NCI-H524 (cell line): ENCODE data around the gene APH1B.

Source experiments
- DNase-seq, 2 experiments: peaks; one replicate each; lab custom pipeline; 2025; lab: John Stamatoyannopoulos, UW

The APH1B gene

DNA sequence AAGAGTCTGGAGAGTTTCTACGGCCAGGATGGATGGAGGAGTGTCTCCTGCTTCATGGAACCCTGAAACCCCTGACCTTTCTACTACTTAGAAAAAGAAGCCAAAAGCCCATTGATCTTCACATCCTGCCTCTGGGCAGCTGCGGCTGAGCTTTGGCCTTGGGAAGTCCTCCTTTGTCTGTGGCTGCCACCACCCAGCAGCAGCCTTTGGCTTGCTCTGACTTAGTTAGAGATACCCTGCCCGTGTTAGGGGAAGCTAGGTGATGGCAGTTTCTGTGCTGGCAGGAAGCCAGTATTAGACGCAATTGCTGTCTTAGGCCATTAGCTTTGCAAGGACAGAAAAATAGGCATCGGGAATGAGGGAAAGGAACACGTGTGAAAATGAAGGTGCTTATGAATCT lies 18.8 kb downstream of the APH1B start:
- DNase-seq = no peak

DNA sequence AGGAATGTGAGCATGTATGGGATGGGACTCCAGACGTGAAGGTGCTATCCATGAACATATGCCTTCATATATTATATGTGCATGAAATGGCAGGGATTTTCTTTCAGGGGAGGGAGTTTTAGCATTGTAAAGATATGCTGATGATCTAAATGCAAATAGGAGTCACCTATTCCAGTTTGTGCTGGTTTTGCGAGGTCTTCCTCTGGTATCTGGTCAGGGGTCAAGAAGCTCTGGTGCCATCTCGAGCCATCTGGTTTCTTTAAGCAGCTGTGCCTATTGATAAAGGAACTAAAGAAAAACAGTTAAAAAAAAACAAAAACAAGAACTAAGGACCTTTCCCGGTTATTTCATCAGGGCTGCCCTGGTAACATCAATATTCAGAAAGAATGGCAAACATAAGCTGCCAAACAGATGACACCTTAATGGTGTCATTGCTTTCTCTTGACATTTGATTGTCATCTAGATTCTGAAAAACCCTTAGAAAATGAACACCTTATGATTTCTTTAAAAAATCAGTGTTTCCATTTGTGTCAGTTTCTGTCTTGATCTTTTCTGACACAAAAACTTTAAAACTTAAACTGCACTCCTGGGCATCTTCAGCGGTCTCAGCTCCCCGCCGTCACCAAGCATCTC lies 22.7 kb downstream of the APH1B start:
- DNase-seq = no peak

DNA sequence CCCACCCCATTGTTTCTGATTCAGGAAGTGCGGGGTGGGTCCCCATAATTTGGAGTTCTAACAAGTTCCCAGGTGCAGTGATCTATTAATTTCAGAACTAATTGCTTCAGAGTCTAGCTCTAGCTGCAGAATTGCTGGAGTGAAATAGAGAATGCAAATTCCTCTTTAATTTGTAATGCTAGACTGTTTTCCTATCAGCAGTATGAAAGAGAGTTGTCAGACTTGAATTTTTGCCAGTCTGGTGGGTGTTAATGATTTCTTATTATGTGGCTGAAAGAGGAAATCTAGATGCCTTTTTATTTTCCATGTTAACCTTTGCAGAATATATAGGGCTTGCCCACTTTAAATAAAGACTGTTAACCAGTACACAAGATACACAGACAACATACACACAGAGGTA lies 23.7 kb downstream of the APH1B start:
- no peak for DNase-seq

DNA sequence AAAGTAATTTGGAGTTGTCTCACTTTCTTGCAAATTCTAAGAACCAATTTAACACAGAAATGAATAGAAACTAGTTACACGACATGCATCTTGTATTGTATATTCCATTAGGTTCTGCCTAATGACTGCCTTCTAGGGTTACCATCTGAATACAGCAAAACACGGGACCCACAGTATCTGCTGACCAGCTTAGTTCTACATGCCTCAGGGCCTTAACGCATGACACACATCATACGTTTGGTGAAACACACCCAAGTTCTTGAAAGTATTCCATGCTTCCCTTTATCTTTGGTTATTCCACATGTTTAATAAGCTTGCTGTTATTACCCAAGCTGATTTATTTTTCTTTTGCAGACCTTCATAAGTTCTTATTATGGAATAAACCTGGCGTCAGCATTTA lies 27.9 kb downstream of the APH1B start:
- DNase-seq = no peak

DNA sequence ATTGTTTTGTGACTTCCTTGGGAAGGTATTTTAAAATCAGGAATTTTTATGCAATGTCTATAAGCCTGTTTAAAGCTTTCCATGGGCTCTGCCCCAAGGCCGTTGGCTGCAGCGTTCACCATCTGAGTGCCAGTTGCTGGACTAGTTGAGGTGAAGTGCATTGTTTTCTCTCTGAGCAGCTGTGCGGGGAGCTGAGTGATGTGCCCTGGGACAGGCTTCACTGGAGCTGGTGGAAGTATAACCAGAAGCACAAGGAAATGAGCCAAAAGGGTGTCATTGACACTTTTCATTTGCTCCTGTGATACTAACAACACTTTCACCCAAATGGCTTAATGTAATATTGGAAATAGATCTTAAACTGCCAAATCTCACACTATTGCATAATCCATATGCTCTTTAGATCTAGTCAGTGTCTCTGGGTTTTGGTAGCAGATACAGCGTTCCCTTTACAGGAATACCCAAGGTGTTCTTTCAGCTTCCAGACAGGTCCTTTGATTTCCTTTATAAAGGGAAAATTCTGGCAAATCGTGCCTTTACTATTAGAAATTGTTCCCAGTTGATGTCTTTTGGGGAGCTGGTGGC lies 29.2 kb downstream of the APH1B start:
- peak in 1 of 2 experiments; percentile 46 for DNase-seq

DNA sequence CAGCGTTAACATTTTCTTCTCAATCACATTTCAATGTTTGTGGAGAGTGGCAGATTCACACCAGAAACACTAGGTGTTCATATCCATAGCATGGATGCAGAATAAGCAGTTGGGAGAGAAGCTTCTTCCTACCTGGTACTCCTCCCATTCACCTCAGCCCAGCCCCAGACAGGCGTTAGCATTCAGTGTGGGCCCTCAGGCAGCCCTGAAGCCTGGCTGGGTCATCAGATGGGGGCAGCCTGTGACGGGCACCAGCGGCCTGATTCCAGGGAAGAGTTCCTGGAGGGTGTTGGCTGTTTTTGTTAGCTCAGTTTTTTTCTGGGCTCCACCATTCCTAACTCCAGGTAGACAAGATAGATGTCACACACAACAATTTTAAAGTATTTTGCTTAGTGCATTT lies 31.1 kb downstream of the APH1B start:
- DNase-seq = no peak

DNA sequence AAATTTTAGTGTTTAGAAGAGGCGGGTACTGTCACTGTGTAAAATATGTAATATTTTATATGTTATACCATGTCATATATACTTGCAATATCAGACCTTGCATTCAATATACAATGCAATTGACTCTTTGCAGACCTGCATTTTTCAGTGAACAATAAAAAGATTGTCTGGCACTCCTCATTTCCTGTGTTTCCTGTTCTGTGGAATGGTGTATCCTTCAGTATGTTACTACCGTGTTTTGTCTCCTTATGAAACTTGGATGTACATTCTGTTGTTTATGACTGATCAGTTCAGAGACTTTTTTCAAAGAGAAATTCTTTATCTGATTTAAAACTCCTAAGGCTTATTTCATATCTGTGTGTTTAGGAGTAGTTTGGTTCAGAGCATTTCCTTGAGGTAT lies 31.5 kb downstream of the APH1B start:
- DNase-seq = no peak

DNA sequence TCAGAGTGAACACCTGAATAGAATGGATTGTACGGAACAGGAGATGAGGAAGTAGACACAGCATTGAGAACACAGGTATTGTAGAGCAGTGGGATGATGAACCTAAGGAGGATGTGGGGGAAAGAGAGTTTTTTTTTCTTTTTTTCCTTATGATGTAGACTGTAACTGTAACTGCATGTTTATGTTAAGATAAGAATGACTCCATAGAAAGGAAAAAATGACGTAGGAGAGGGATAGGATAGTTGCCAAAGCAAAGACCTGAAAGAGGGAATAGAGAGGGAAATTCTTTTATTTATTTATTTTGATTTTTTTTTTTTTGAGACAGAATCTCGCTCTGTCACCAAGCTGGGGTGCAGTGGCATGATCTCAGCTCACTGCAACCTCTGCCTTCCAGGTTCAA lies 33.2 kb downstream of the APH1B start:
- DNase-seq = no peak

DNA sequence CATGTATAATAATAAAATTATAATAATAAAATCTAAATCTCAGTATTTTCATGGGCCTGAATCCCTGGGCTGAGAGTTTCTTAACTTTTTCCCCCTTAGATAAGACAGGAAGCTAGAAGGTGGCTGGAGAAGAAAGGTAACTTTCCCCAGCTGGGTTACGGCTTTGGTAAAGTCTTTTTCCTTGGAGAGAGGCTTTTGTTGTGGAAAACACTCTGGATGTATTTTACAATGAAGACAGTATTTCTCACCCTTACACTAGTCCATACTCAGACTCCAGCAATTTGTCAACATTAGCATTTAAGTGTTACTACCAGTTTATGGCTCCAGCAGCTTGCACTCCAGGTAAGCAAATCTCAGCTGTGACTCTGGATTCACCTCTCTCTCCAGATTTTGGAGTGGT lies 34.9 kb downstream of the APH1B start:
- no peak for DNase-seq

DNA sequence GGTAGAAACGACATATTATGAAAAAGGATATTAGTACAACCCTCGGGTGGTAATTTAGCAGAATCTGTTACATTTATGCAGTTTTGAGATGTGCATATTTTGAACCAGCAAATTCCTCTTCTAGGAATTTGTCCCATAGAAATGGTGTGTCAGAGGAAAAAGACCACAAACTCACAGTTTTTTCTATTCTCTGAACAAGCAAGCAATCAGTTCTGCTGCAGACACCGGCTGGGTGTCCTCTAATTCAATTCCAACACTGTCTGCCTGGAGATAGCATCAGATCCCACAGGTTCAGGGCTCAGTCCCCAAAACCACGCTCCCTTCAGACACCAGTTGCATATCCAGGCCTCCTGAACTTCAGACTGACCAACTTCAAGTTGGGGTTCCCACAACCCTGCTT lies 36.4 kb downstream of the APH1B start:
- DNase-seq = no peak

DNA sequence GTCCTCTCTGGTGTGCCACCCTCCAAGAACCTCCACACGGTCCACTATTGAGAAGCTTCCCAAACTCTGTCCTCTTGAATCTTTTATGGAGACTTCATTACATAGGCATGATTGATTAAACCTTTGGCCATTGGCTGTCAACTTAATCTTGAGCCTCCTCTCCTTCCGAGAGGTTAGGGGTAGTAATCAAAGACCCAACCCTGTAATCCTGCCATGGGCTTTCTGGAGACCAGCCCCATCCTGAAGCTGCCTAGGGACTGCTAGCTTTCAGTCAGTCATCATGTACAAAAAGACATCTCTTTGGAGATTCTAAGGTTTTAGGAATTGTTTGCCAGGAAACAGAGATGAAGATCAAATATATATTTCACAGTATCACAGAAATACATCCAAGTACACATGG lies 37.0 kb downstream of the APH1B start:
- DNase-seq = no peak

DNA sequence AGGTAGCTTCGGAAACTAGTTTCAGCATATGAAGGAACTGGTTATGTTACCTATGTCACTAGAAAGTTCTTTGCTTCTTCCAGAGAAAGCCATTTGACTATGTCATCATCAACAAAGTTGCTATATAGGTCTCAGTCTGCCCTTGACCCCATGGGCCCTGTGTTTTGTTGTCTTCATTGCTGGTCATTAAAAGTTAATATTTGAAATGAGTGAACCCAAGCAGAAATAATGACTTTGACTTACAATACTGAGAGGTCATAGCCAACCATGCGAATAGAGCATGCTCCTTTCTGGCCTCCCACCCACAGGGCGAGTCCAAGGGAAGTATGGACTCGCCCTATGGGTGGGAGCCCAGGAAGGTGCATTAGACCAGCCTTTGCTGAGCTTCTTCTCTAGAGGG lies 40.9 kb downstream of the APH1B start:
- DNase-seq = no peak

DNA sequence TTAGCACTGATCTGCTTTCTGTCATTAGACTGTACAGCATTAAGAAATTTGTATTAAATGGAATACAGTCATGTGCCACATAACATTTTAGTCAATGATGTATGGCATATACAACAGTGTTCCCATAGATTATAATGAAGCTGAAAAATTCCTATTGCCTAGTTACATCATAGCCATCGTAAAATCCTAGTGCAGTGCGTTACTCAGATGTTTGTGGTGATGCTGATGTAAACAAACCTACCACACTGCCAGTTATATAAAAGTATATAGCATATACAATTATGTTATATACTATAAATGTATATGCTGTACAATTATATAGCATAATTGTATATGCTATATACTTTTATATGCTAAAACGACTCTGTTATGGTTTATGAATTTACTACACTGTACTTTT lies 41.7 kb downstream of the APH1B start:
- DNase-seq = no peak

DNA sequence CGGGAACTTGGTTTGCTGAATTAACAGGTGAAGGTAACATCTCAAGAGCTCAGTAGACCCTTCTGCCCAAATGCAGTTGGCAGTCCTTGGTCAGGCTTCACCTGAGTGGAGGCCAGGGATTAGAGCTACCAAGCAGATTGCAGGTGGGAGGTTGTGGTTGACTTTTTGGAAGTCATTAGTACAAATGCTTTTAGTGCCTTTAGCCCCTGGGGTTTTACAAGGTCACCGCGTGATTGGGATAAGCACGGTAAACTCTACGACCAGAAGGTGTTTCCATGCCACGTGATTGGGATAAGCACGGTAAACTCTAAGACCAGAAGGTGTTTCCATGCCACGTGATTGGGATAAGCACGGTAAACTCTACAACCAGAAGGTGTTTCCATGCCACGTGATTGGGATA lies 43.0 kb downstream of the APH1B start:
- peak; percentile 49 to 73 for DNase-seq

DNA sequence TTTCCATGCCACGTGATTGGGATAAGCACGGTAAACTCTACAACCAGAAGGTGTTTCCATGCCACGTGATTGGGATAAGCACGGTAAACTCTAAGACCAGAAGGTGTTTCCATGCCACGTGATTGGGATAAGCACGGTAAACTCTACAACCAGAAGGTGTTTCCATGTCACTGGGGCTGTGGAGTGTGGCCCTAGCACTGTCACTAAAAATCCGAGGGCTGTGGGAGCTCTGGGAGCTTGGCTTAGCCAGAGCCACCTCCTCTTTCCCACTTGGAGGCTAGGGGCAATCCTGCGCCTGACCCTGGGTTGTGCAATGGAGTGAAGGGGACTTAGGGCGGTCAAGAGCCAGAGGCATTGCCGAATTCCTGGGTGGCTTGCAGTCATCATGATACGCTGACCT lies 43.6 kb downstream of the APH1B start:
- DNase-seq = peak; percentile 29 to 49

DNA sequence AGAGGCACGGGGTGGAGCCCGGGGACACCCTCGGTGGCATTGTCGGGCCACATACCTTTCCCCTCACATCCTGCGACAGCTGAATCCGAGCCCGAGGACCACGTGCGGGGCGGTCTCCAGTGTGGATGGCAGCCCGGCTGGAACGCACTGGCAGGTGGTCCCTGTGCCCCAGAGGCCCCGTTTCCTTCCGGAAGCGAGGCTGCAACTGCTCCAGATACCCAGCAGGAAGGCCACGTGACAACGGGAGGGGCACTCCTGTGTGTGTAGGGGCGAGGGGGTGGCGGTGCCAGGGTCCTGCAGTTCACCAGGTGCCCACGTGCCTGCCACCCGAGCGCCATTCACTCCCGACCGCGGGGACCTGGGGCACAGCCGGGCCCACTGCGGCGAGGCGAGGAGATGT lies 44.1 kb downstream of the APH1B start:
- DNase-seq = no peak

DNA sequence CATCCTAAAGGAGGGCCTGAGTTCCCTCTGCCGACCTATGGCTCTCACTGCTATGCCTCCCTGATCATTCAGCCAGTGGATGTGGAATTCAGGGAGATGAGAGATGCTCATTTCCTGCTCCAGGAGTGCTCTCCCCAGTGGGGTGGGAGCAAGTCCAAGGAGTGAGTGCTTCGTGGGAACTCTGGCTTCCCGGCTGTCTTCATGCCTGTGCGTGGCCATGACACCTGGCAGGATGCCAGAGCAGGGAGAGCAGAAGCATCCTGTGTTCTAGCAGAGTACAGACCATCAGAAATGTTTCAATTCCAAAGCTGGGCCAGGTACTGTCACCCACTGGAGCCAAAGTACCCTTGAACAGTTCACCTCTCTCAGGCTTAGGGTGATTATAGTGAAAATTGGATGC lies 45.1 kb downstream of the APH1B start:
- peak in 1 of 2 experiments; percentile 26 for DNase-seq

DNA sequence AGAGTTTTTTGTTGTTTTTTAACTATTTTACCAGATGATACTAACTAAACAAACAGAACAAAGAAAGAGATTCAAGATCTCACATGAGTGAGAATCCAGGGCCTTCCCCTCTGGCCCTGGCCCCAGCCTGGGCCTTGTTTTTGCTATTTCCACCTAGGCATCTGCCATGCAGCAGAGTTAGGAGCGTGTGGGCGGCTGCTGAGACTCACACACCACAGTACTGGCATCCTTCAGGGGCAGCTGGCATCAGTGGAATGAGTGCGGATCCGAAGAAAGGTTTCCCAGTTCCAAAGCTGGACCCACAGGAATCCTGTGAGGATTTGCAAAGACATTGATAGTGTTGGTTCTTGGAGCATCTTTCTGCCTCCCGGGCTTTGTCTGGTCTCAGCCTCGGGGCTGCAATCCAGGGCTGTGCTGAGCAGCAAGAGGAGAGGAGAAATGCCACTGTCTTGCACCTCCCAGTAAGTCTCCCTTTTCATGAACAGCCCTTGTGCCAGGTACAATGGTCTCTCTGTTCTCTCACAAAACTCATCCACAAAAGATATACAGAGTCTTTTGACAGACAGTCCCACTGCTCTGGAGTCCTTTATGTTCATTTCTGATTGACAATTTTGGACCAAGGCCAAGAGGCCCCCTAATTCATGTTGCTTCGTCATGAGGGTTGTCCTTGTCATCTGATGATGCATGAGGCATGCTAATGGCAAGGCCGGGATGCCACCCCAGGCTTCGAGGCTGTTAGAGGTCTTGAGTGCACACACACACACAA lies 46.6 kb downstream of the APH1B start:
- DNase-seq = no peak

DNA sequence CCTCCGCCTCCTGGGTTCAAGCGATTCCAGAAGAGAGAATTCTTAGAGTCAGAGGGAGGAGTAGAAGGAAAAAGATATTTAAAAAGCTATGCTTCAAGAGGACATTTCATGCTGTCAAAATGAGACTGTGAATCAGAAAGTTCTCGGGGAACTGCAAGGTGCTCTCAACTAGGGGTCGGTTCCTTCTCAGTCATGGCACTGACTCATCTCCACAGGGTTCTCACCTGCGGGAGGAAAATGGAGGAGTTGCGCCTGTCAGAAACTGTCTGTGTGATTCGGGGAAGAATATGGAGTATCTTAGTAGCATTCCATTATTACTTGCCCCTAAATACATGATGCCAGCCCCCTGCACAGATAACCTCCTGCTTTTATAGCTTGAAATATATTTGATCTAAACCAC lies 47.4 kb downstream of the APH1B start:
- DNase-seq = no peak

DNA sequence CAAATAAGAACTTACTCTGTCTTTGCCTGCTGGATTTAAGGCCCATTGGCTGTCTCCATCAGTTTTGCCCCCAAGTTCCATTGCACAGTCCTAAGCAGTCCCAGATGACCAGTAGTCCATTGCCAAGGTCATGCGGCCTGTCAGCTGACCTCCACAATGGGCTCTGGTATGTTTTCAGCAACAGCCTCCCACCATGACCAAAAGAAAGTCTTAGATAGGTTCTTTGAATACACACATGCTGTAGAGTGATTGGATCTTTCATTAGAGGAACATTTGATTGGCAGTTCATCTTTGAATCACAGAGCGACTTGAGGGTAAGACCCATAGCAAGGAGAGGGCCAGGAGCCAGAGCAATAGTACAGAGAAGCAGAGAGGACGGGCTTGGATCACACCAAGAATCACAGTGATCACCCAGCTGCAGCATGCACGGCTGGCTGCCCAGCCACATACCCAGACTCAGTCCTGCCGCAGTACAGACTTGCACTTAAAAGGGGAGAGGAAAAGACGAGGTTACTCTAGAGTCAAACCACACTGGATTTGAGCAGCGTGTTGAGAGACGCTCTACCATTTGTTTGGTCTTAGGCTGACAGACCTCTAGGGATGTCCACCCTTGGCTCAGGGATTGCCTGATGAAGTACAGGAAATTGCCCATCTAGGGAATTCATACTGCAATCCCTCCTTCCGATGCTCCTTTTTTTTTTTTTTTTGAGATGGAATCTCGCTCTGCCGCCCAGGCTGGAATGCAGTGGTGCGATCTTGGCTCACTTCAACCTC lies 50.4 kb downstream of the APH1B start:
- no peak for DNase-seq

DNA sequence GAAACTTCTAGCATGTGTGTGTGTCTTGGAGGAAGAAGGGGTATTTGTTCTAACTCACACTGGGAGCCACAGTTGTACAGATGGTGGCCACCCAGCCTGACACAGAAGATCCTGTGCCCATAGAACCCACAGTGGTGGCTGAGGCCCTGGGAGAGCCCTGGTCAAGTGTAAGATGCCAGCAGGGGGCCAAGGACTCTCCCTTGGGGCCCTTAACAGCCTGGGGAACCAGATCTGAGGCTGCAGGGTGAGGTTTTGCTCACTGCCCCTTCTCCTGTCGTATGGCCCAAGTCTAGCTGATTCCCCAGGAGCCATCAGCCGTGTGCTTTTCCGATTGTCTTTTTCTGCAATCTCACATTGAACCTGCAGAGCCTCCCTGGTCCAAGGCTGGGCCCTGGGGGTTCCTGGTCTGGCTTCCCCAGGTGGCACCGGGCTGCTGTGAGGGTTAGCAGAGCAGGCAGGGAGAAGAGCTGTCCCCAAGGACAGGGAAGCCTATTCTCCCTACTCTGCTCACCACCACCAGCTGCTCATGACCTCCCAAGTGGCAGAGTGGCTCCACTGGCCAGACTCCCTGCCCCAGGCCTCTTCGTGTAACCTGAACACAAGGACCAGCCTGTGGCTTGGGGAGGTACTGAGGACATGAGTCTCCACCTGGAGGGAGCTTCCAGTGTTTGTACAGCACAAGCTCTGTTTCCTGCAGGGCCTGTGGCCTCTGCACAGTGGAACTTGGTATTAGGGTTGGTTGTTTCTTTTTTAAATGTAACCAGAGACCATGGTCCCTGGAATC lies 52.4 kb downstream of the APH1B start:
- DNase-seq = no peak

DNA sequence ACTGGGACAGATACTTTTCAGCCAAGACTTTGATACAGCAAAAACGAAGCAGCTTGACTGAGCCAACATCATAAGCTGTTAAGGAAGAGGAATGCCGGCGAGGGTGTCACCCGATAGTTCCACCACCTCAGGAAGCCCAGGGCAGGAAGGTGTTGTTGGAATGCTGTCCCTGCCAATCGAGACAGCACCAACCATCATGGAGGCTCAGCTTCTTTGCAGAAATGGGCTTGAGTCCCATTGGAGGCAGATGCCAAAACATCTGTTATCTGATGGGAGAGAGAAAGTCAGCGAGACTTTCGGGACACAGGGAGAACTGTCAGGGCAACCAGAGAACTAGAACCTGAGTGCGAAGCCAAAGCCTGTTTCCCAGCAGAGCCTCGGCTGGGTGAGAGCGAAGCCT lies 53.5 kb downstream of the APH1B start:
- peak in 1 of 2 experiments; percentile 9 for DNase-seq
